Measurements from ENCODE around the gene GJA3. TPM values are rescaled to one million over a fixed set of nuclear protein-coding genes. Genes with fewer than 3 reads are reported as not detected.

Gene GJA3
- total and polyA plus RNA-seq, 2 of the 8 experiments (the other 6 are each of a cell fraction or from before 2014, with no cell fraction given) = 0.12 to 0.60 TPM

GRCh38 chr13:20157151-20157796 is 3.6 kb downstream of the GJA3 start (continued):
- TF ChIP-seq RNF2 (IDR thresholded peaks at IDR 0.05; ENCODE audit: borderline replicate concordance, low read depth, low read length, missing control alignments, poor library complexity, severe bottlenecking) = no peak
- TF ChIP-seq SP2 (IDR thresholded peaks at IDR 0.05; ENCODE audit: low read length) = no peak
- no peak for TF ChIP-seq ASH2L (IDR thresholded peaks at IDR 0.05; ENCODE audit: low read length)
- no peak for TF ChIP-seq RBBP5 (IDR thresholded peaks at IDR 0.05; ENCODE audit: borderline replicate concordance, low read depth, low read length)
- TF ChIP-seq POU5F1 (IDR thresholded peaks at IDR 0.05; ENCODE audit: low read depth, low read length) = no peak
